HEK293T (cell line): ENCODE data around the gene BSCL2.

Source experiments
- CTCF ChIA-PET: fragments of 350-600 bp; formaldehyde crosslinking; extraction: SDS; loops from one replicate; lab custom pipeline; 2021; ENCODE audit warnings: antibody characterized with exemption, inconsistent platforms; lab: Yijun Ruan, JAX
- POLR2A ChIA-PET: fragments of 350-600 bp; formaldehyde crosslinking; extraction: SDS; loops from one replicate; lab custom pipeline; 2020; ENCODE audit warnings: antibody characterized with exemption, inconsistent platforms; lab: Yijun Ruan, JAX
- DNase-seq: peaks from one replicate; pipeline ENCODE4 v3.0.0; 2012; ENCODE audit warnings: mixed read lengths; ENCODE audit errors: extremely low spot score
- ARNT ChIP-seq: fragments of 450-650 bp; IDR thresholded peaks from 2 replicates; pipeline ENCODE4 v1.6.1; 2017; ENCODE audit warnings: mild to moderate bottlenecking
- BHLHE40 ChIP-seq: fragments of 450-650 bp; IDR thresholded peaks from 2 replicates; pipeline ENCODE4 v1.6.1; 2016; ENCODE audit warnings: mild to moderate bottlenecking, moderate library complexity, borderline replicate concordance
- CTBP1 ChIP-seq: fragments of 450-650 bp; IDR thresholded peaks from 2 replicates; pipeline ENCODE4 v1.6.1; 2016; ENCODE audit warnings: borderline replicate concordance
- ELF4 ChIP-seq: fragments of 450-650 bp; IDR thresholded peaks from 2 replicates; pipeline ENCODE4 v1.6.1; 2017; ENCODE audit warnings: antibody characterized with exemption
- FOXA1 ChIP-seq: fragments of 450-650 bp; IDR thresholded peaks from 2 replicates; pipeline ENCODE4 v1.6.1; 2016; ENCODE audit warnings: mild to moderate bottlenecking
- FOXK2 ChIP-seq: fragments of 450-650 bp; IDR thresholded peaks from 2 replicates; pipeline ENCODE4 v1.6.1; 2016; ENCODE audit warnings: mild to moderate bottlenecking
- FOXM1 ChIP-seq: fragments of 450-650 bp; IDR thresholded peaks from 2 replicates; pipeline ENCODE4 v1.6.1; 2017; ENCODE audit warnings: mild to moderate bottlenecking, borderline replicate concordance
- HDGF ChIP-seq: fragments of 450-650 bp; IDR thresholded peaks from 2 replicates; pipeline ENCODE4 v1.6.1; 2017; ENCODE audit warnings: antibody characterized with exemption, borderline replicate concordance
- L3MBTL2 ChIP-seq: fragments of 450-650 bp; conservative IDR thresholded peaks from 2 replicates; pipeline ENCODE4 v1.6.1; 2016; ENCODE audit warnings: mild to moderate bottlenecking
- LEF1 ChIP-seq: fragments of 450-650 bp; IDR thresholded peaks from 2 replicates; pipeline ENCODE4 v1.6.1; 2017; ENCODE audit warnings: mild to moderate bottlenecking, borderline replicate concordance
- NFRKB ChIP-seq: fragments of 450-650 bp; IDR thresholded peaks from 2 replicates; pipeline ENCODE4 v1.6.1; 2016; ENCODE audit warnings: mild to moderate bottlenecking, moderate library complexity
- PKNOX1 ChIP-seq: fragments of 450-650 bp; IDR thresholded peaks from 2 replicates; pipeline ENCODE4 v1.6.1; 2016
- SP1 ChIP-seq: fragments of 450-650 bp; IDR thresholded peaks from 2 replicates; pipeline ENCODE4 v1.6.1; 2017
- SUZ12 ChIP-seq: fragments of 450-650 bp; IDR thresholded peaks from 2 replicates; pipeline ENCODE4 v1.6.1; 2016; ENCODE audit warnings: mild to moderate bottlenecking
- TARDBP ChIP-seq: fragments of 450-650 bp; IDR thresholded peaks from 2 replicates; pipeline ENCODE4 v1.6.1; 2016
- ZNF384 ChIP-seq: fragments of 450-650 bp; IDR thresholded peaks from 2 replicates; pipeline ENCODE4 v1.6.1; 2016

BSCL2 gene

GRCh38 chr11:62712861-62713260 is 5.6 kb upstream of the BSCL2 start:
- DNase-seq: no peak
- ChIA-PET CTCF (no interaction called here), POLR2A (interaction anchor here (1.0 to 1.8 kb wide), 2 partner anchors 13 to 14 kb away, joined by 5 to 6 read pairs; partner anchors contain the start of gene HNRNPUL2)
- TF ChIP-seq FOXM1 (no peak), ARNT (no peak), FOXK2 (no peak), SUZ12 (no peak), CTBP1 (no peak), FOXA1 (no peak), L3MBTL2 (no peak), TARDBP (no peak), LEF1 (no peak), ELF4 (no peak), SP1 (no peak), BHLHE40 (no peak)

GRCh38 chr11:62712276-62712812 is 5.1 kb upstream of the BSCL2 start:
- DNase-seq: no peak
- TF ChIP-seq BHLHE40 (no peak), PKNOX1 (no peak), FOXM1 (no peak)
- CTCF ChIA-PET: no interaction called here
- POLR2A ChIA-PET: interaction anchor here (1.0 to 1.8 kb wide), 2 partner anchors 13 to 15 kb away, joined by 5 to 6 read pairs; partner anchors contain the start of gene HNRNPUL2

GRCh38 chr11:62710001-62710345 is 2.7 kb upstream of the BSCL2 start:
- POLR2A ChIA-PET: interaction anchor here (0.6 to 6.6 kb wide), 6 partner anchors 16 to 131 kb away, joined by 3 to 65 read pairs (median 4); partner anchors contain the start of genes B3GAT3, HNRNPUL2, TTC9C and UQCC3
- no peak for DNase-seq

GRCh38 chr11:62709247-62710000 is 2.2 kb upstream of the BSCL2 start:
- ChIA-PET POLR2A (interaction anchor here (0.6 to 6.6 kb wide), 8 partner anchors 16 to 136 kb away, joined by 3 to 65 read pairs (median 4); partner anchors contain the start of genes B3GAT3, EEF1G, HNRNPUL2 and TTC9C), CTCF (no interaction called here)
- DNase-seq: peak; percentile 59
- TF ChIP-seq ZNF384: no peak
- no peak for TF ChIP-seq SP1
- TF ChIP-seq BHLHE40: no peak
- TF ChIP-seq ARNT: no peak
- no peak for TF ChIP-seq NFRKB
- no peak for TF ChIP-seq CTBP1
- no peak for TF ChIP-seq PKNOX1

More at GRCh38 chr11:62710001-62710345, 2.7 kb upstream of the BSCL2 start:
- CTCF ChIA-PET: no interaction called here
- TF ChIP-seq ZNF384 (no peak), FOXM1 (no peak), SP1 (no peak), ARNT (no peak), LEF1 (no peak), FOXA1 (no peak), PKNOX1 (no peak), CTBP1 (no peak), NFRKB (no peak), ELF4 (no peak), TARDBP (no peak), HDGF (no peak), BHLHE40 (no peak), FOXK2 (no peak)

- TF ChIP-seq ELF4 (no peak), LEF1 (no peak), SUZ12 (no peak), PKNOX1 (no peak), CTBP1 (no peak), L3MBTL2 (no peak), SP1 (no peak), ARNT (no peak), BHLHE40 (no peak), HDGF (no peak), FOXK2 (no peak), FOXA1 (no peak), TARDBP (no peak)
- no peak for DNase-seq
- CTCF ChIA-PET: no interaction called here
- POLR2A ChIA-PET: interaction anchor here (0.8 to 6.6 kb wide), 8 partner anchors 17 to 135 kb away, joined by 3 to 65 read pairs (median 4); partner anchors contain the start of genes B3GAT3, EEF1G, HNRNPUL2 and TTC9C
These were observed 1.6 kb upstream of the BSCL2 start for GRCh38 chr11:62708793-62709192.
